IPS DF 4.7 (cell line): ENCODE results near the gene MED4.

ENCODE experiments used
- DNase-seq: peaks from one replicate; pipeline ENCODE4 v3.0.0-alpha.2; 2013; ENCODE audit warnings: low spot score; ENCODE audit errors: extremely low read depth

Gene MED4

GRCh38 chr13:48094781-48095502, at the start of gene MED4:
TSS of gene MED4 (minus strand) at chr13:48095104. CDS start at chr13:48095078, 26 bp downstream.
- DNase-seq = peak; percentile 71

- no peak for DNase-seq
Measured at GRCh38 chr13:48144413-48145035, 49.6 kb upstream of the MED4 start.

- no peak for DNase-seq
Measured at GRCh38 chr13:48142436-48142835, 47.5 kb upstream of the MED4 start.

- no peak for DNase-seq
Measured at GRCh38 chr13:48138270-48138669, 43.4 kb upstream of the MED4 start.

DNA sequence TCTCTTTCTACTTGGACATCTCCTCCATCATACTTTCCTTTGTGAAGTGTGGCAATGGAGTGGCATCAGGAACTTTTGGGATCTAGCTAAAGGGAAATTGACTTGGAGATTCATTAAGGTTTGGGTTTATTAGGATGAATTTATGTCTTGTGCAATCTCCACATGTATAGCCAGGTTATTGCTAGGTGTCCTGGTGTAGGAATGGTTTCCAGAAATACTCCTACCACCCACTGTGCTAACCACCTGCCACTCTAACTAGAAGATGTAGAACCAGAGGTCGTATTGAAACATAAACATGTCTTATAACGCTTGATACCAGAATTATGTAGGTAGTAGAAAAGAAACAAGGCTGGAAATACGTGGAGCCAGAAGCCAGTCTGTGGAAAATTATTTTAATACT, 38.1 kb upstream of the MED4 start:
- no peak for DNase-seq

GRCh38 chr13:48131533-48131932, 36.6 kb upstream of the MED4 start:
- no peak for DNase-seq

DNA sequence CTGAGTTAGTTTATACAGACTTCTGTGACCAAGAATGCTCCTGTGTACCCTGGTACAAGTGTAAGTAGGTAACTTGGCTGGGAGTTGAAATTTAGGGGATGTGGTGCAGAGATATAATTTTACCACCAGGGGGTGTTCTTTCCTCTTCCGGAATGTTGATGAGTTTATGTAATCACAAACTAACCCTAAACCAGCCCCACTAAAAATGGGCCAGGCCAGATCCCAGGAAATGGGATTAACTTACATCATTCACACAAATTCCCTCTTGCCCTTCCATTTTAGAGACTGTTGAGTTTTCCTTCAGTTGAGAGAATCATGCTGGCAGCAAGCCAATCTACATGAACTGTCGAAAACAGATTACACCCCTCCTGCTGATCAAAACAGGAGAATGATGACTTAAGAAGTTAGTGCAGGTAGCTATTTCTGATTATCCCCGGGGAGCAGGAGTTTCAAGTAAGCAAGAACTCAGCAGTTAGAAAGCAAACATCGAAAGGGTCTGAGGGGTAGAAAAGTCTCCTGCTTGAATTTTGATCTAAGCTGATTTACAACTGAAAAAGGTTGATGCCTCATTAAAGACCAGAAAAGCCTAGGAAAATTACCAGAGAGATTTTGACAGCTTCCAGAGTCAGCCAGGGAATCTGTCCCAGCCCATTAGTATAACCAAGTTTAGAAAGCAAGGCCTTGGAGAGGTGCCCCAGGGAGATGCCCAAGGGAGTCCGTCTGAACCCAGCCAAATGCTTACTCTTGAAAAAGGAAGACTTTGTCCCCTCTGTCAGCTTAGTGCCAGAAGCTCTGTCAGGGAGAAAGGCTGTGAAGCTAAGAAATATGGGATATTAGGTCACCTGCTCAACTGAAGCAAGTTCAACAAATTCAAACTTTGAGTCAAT, 32.3 kb upstream of the MED4 start:
- peak; percentile 62 for DNase-seq

DNA sequence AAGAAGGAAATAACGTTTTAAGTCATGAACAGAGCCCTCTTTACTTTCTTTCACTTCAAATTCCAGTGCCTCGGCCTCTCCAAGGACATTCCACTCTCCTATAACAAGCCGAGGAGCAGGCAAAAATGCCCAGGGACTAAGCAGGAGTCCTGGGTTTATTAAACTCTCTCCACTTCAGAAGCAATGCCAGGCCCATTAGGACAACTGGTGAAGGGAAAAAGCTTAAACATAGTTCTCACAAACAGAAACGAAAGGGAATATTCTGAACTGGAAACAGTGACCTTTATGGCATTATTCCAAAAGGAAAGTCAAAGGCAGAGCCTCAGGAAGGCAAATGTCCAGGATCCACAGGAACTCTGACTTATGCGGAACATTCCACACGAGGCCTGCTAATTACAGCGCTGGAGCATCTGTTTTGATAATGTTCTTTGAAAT, 30.9 kb upstream of the MED4 start:
- DNase-seq = no peak

GRCh38 chr13:48123812-48124211, 28.9 kb upstream of the MED4 start:
- no peak for DNase-seq

DNA sequence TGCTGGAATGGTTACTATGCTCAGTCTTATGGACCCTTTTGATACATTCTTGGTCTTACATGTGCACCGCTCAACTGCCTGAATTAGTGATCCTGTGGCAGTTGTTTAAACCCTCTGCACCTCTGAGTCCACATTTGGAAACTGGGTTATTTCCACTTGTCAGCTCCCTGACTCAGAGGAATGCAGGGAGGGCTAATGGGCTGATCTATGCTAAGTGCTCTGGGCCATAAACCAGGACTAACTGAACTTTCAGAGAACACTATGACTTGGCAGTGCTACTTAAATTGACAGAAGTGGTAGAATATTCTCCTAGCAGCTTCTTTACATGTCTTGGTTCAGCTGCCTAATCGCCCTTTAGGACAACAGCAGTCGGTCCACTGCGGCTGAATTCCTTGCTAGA, 26.8 kb upstream of the MED4 start:
- no peak for DNase-seq

DNA sequence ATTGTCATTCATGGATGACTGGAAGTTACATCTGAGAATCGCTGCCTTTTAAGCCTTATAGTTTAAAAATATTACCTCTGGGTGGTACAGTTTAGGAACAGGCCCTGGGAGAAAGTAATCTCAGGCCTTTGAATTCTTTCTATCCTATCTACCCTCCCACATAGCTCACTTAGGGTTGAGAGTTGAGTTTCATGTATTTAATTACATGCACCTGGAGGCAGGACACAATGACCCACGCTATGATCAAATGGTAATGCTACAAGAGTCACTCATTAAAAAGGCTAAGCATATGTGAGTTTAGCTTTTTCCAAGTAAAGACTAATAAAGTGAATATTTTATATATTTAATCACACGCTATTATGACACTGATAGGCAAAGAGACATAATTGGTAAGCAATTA, 25.3 kb upstream of the MED4 start:
- no peak for DNase-seq

DNA sequence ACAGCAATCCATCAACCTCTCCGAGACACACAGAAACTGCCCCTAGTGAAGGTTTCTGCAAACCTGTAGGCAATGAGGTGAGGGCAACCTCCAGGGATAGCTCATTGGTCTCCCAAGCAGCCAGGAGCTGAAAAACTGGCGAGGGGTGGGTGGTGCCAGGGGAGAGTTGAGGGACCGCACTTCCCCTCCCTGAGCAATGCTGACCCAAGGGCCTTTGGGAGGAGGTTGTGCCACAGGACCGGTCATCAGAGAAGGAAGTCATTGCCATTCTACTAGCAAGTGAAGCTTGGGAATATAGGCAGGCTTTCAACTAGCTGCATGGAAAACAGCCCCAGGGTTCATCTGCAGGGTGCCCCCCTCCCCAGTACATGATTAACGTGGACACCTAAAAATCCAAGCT, 23.1 kb upstream of the MED4 start:
- DNase-seq = no peak

- DNase-seq = no peak
Measured at GRCh38 chr13:48116808-48117207, 21.9 kb upstream of the MED4 start.

DNA sequence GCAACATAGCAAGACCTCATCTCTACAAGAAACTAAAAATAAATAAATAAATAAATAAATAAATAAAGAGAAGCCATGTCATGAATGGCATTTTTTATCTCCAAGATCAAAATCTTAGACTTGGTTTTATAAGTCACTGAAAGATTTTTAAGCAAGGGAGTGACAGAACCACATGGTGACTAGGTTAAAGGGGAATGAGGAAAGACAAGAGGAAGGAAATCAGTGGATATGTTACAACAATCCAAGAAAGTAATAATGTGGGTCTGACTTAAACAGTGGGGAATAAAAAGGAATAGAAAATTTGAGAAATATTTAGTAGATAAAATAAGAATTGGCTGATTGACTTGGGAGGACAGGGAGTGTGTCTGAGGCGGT, 18.8 kb upstream of the MED4 start:
- no peak for DNase-seq

DNA sequence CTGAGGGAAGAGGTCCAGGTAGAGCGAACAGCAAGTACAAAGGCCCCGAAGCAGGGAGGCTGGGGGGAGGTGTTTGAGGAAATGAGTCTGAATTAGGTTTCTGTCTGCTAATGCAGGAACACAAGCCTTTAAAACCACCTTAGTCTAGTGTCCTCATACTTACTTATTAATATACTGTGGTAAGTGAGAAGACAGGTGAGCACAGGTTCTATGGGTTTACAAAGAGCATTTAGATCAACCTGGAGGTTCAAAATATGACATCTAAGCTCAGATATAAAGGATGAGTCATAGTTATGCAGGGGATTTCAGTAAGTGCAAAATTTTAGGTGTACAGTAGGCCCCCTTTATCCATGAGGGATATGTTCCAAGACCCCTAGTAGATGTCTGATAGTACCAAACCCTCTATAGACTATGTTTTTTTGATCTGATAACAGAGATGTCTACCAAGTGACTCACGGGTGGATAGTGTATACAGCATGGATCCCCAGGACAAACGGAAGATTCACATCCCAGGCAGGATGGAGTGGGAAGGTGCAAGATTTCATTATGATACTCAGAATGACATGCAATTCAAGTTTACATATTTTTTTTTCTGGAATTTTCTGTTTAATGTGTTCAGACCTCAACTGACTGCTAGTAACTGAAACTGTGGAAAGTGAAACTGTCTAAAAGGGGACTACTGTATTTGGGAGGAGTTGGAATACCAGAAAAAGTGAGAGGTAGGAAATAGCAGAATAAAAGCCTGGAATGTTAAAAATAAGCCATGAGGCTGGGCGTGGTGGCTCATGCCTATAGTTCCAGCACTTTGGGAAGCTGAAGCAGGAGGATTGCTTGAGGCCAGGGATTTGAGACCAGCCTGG, 18.2 kb upstream of the MED4 start:
- no peak for DNase-seq

GRCh38 chr13:48110931-48111721, 16.2 kb upstream of the MED4 start:
- DNase-seq = no peak

- DNase-seq = no peak
Measured at GRCh38 chr13:48110132-48110868, 15.4 kb upstream of the MED4 start.

DNA sequence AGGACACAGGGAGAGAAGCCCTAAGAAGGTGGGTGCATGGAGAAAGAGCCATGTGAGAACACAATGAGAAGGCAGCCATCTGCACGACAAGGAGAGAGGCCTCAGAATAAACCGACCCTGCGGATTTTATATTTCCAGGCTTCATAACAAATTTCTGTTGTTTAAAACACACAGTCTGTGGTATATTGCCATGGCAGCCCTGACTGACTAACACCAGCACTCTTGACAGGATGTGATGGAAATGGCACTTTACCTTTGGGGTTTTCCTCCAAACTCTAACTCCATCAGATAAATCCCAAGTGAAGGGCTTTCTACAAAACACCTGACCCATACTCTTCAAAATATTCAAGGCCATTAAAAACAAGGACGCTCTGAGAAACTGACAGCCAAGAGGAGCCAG, 13.2 kb upstream of the MED4 start:
- DNase-seq = no peak

DNA sequence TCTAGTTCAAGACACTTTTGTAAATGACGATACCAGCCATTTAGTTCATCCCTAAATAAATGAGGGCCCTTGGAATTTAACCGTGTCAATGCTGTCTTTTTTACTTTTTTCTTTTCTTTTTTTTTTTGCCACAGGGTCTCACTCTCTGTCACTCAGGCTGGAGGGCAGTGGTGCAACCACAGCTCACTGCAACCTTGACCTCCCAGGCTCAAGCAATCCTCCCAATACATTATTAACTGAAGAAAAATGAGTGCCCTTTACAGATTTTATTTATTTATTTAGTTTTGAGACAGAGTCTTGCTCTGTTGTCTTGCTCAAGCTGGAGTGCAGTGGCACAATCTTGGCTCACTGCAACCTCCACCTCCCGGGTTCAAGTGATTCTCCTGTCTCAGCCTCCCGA, 2.9 kb upstream of the MED4 start:
- no peak for DNase-seq

DNA sequence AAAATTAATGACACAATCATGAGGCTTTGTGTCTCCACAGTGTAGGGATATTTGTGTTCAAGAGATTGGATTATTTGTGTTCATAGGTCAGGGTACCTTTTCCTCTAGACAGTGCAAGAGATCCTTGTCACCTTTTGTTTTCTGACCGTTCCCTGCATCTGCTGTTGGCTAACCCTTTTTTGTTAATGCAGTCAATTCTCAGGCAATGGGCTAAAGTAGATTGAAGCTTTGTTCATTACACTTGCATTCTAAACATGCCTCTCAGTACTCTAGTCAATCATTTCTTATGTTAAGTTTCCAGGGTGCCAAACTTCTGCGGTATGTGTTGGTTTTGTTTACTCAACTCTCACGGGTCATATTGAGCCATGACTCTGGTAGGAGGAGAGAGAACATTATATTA, 1.8 kb upstream of the MED4 start:
- no peak for DNase-seq
